ENCODE data around the gene BRD2. TPM values are rescaled to one million over a fixed set of nuclear protein-coding genes. Genes with fewer than 3 reads are reported as not detected.

Gene BRD2
- total RNA-seq, 2 donors from 2014 or later, result 409 to 459 TPM

DNA sequence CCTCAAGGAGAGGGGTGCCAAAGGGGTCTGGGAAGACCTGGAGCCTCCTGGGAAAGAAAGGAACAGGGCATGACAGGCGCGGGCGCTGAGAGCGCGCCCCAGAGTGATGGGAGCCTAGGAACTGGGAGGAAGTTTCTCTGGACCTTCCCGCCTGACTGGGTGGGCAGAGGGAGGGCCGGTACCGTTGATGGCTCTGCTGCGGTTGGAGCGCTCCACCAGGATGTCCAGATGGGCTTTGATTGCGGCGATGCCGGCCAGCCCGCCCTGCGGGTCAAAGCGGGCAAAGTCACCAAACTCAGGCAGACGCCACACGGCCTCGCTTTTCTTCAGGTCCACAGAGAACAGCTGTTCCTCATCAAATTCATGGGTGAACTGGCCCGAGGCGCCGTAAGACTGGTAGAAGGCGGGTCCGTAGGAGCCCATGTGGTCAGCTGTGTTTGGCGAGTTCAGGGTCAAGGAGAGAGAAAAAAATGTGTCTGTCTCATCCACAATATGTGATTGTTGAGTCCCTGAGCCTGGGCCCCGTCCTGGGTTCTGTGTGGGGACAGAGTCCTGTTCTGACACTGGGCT lies 39.5 kb downstream of the BRD2 start:
- H3K9me3 ChIP-seq (ENCODE audit: control insufficient read depth, low read length, poor library complexity, severe bottlenecking), result no peaks in the 10 kb centered on the region
- peaks cover 63% of the 10 kb centered on the region for H3K27me3 Mint-ChIP-seq
- H3K4me1 Mint-ChIP-seq, result peaks cover 15% of the 10 kb centered on the region
- peaks cover 2% of the 10 kb centered on the region for H3K36me3 Mint-ChIP-seq (ENCODE audit: low read depth)
- H3K4me3 Mint-ChIP-seq, result peak overlapping the region; percentile 56
- no peak overlapping the region for H3K27ac Mint-ChIP-seq
- DNase-seq, result no peak
- no peak for ATAC-seq

DNA sequence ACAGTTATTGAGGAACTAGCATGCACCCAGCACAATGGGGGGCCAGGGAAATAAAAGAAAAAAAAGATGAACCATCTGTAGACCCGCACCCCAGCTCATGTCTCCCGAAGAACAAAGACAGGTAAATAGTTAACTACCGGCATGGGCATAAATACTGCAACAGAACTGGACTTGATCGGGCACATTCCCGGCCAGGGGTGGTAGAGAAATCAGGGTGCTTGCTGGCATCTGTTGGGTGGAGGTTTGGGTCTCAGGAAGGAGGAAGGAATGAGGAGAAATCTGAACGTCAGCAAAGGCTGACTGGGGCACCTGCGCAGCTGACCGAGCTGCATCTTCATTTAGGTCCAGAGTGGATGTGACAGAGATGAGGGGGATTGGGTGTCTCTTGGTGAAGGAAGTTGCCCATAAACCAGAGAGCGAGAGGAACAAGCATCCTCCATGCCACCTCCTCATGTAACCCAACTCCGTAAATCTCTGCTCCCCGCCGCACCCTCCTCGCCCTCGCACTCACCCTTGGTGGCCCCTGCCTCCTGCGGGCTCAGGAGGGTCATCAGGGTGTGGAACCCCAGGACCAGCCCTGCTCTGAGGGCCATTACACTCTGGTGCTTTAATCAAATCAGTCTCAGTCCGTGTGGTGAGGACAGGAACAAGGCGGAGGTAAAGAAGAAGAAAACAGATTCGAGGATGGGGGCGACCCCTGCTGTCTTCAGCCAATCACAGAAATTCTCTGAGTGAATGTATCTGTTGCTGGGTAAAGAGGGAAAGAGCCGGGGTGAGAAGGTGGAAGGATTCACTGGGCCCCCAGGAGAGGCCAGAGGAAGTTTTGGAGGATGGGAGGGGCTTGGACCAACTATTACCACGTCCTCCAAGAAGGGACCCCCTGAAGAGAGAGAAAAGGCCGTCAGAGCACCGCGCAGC lies 40.8 kb downstream of the BRD2 start, which contains the start of gene HLA-DOA:
Gene HLA-DOA, minus strand, starts transcription at position 648 of the 918 bp plus-strand sequence.
- H3K27ac Mint-ChIP-seq, result peak within 1 kb of the TSS; percentile 9
- ATAC-seq (peak; percentile 88), DNase-seq (no peak)
- H3K27me3 Mint-ChIP-seq, result peaks cover 59% of the 10 kb centered on the region
- H3K9me3 ChIP-seq (ENCODE audit: control insufficient read depth, low read length, poor library complexity, severe bottlenecking), result no peaks in the 10 kb centered on the region
- H3K4me3 Mint-ChIP-seq, result peak within 1 kb of the TSS; percentile 82
- no peaks in the 10 kb centered on the region for H3K36me3 Mint-ChIP-seq (ENCODE audit: low read depth)
- peaks cover 15% of the 10 kb centered on the region for H3K4me1 Mint-ChIP-seq

DNA sequence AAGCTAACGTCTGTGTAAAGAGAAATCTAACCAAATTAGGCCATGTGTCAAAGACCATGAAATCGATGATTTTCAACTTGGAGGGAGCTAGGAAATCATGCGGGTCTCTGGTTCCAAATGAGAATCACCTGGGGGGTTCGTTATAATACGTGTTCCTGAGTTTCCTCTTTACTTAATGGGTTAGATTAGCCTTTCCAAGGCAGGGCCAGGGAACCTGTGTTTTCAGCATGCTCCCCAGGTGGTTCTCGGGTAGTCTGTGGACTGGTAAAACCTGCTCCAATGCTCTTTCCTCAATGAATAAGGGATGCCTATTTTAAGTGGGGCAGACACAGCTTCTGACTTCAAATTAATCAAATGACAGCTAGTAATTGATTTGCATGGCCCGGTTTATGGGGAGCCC lies 42.0 kb downstream of the BRD2 start:
- Mint-ChIP-seq H3K4me3 (no peak overlapping the region), H3K27me3 (peaks cover 55% of the 10 kb centered on the region), H3K27ac (no peak overlapping the region), H3K4me1 (peaks cover 20% of the 10 kb centered on the region), H3K36me3 (ENCODE audit: low read depth) (no peaks in the 10 kb centered on the region)
- DNase-seq (no peak), ATAC-seq (no peak)
- H3K9me3 ChIP-seq (ENCODE audit: control insufficient read depth, low read length, poor library complexity, severe bottlenecking), result no peaks in the 10 kb centered on the region

DNA sequence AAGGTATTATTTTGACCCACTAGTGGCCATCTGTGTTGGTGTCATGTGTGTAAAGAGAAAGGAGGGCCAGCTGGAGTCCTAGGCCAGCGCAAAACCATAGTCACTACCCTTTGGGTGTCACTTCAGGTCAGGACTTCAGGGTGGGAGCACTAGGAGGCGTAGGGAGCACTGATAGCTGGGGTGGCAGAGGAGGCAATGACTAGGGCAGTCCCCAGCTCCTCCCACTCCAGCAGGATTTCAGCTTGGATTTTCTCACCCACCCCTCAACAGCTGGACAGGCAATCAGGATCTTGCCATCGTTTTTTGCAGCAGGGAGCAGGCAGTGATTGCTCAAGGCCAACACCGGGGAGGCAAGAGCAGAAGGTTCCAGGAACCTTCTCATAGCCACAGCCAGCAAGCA lies 45.2 kb downstream of the BRD2 start:
- H3K9me3 ChIP-seq (ENCODE audit: control insufficient read depth, low read length, poor library complexity, severe bottlenecking), result no peaks in the 10 kb centered on the region
- Mint-ChIP-seq H3K4me1 (peaks cover 27% of the 10 kb centered on the region), H3K27me3 (peaks cover 45% of the 10 kb centered on the region), H3K4me3 (no peak overlapping the region), H3K27ac (no peak overlapping the region), H3K36me3 (ENCODE audit: low read depth) (peaks cover 5% of the 10 kb centered on the region)
- no peak for ATAC-seq
- DNase-seq, result no peak

DNA sequence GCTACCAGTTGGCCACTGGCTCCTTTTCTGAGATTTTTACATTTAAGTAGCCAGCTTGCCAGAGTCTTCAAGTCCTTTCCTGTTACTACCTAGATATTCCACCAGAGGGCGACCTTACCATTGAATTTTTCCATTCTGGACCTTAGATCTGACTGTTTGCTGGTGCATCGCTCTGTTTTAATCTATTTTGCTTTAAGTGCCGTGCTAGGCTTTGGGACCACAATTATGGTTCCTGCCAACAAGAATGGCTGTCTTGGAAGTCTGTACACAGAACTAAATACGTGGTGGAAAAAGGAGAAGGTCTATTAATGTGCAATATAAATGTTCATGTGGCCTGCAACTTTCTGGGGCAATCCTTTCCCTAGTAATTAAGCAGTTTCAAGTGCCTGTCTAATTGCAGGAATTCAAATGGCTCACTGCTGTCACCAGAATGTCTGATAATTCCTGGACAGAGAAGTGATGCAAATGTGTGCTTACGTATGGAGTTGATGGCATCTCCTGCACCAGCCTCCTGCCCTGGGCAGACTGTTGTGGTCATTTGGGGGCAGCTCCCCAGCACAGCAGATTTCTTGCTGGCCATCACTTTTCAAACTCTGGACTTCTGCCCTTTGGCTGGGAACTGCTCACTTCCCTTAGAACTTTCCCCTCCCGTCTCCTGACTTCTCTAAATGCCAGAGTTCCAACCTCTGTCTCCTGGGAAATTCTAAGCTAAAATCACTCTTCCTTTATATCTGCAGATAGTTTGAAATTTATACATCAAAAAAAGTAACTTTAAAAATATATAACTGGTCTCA lies 46.6 kb downstream of the BRD2 start:
- H3K4me3 Mint-ChIP-seq, result no peak overlapping the region
- no peak overlapping the region for H3K27ac Mint-ChIP-seq
- no peaks in the 10 kb centered on the region for H3K9me3 ChIP-seq (ENCODE audit: control insufficient read depth, low read length, poor library complexity, severe bottlenecking)
- DNase-seq (peak in 1 of 3 donors; percentile 42), ATAC-seq (peak; percentile 70)
- peaks cover 34% of the 10 kb centered on the region for H3K27me3 Mint-ChIP-seq
- H3K36me3 Mint-ChIP-seq (ENCODE audit: low read depth), result peaks cover 6% of the 10 kb centered on the region
- H3K4me1 Mint-ChIP-seq, result peaks cover 34% of the 10 kb centered on the region

DNA sequence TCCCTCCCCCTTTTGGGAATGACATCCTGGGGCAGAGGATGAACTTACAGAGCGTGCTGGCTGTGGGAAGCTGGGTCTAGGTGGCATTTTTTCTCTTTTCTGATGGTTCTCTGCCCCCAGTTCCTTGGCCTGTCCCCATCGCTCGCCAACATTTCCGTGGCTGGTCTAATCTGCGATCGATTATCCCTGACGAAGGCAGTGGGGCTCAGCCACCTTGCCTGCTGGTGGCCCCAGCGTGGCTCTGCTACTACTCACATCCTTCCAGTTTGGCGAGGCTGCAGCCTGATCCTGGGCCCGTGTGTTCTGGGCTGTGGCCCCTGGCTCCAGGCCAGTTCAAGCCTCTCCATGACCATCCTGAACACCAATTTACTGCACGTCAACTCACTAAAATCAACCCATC lies 47.4 kb downstream of the BRD2 start:
- Mint-ChIP-seq H3K4me3 (no peak overlapping the region), H3K27me3 (peaks cover 34% of the 10 kb centered on the region), H3K4me1 (peaks cover 37% of the 10 kb centered on the region)

DNA sequence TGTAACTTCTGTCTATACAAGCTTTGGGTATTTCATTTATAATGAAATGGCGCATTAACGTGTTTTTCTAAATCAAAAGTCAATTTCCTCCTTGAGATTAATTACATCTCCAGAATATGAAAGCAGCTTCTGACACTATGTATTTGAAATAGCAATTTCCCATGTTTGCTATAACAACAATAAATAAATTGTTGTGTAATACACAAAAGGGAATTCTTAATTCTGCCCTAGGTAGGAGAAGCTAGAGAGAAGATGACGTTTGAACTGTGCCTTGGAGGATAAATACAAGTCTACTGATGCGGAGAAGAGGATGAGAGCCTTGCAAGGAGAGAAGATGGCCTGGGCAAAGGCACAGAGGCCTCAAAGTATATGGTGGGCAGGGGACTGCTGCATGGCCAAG lies 48.6 kb downstream of the BRD2 start:
- DNase-seq, result no peak
- Mint-ChIP-seq H3K4me1 (peaks cover 35% of the 10 kb centered on the region), H3K36me3 (ENCODE audit: low read depth) (peaks cover 7% of the 10 kb centered on the region), H3K27me3 (peaks cover 26% of the 10 kb centered on the region), H3K4me3 (no peak overlapping the region), H3K27ac (no peak overlapping the region)
- ATAC-seq, result no peak
- H3K9me3 ChIP-seq (ENCODE audit: control insufficient read depth, low read length, poor library complexity, severe bottlenecking), result no peaks in the 10 kb centered on the region

More for the DNA sequence above, 47.4 kb downstream of the BRD2 start:
- no peak overlapping the region for H3K27ac Mint-ChIP-seq
- no peak for DNase-seq
- no peaks in the 10 kb centered on the region for H3K9me3 ChIP-seq (ENCODE audit: control insufficient read depth, low read length, poor library complexity, severe bottlenecking)
- no peak for ATAC-seq
- H3K36me3 Mint-ChIP-seq (ENCODE audit: low read depth), result peaks cover 7% of the 10 kb centered on the region

DNA sequence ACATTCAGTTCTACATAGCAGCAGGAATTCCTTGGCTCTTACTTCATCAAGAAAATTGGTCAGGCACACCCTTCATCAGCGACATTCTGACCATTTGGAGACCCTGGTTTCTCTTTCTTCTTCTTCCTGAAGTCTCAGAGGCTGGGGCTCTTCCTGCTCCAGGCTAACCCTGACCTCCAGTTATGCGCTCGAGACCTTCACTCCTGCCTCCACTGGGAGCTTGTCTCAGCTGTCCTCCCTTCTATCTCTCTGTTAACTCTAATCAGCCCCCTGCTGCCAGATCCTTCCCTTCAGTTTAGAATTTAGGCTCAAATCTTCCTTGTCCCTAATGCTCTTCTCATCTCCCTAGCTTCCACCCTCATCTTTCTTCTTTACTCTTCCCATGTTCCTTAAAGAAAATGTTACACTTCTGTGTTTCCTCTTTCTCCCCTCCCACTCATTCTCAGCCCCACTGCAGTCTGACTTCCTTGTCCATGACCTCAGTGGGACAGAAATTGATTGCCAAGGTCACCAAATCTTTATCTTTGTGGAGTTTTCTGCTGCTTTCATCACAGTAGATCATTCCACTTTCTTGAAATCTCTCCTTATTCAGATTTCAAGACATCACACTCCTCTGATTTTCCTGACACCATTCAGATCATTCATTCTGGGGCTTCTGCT lies 49.4 kb downstream of the BRD2 start:
- DNase-seq (no peak), ATAC-seq (no peak)
- Mint-ChIP-seq H3K36me3 (ENCODE audit: low read depth) (peaks cover 7% of the 10 kb centered on the region), H3K27ac (peak overlapping the region; percentile 92), H3K4me1 (peaks cover 35% of the 10 kb centered on the region), H3K4me3 (peak overlapping the region; percentile 75), H3K27me3 (peaks cover 21% of the 10 kb centered on the region)
- H3K9me3 ChIP-seq (ENCODE audit: control insufficient read depth, low read length, poor library complexity, severe bottlenecking), result no peaks in the 10 kb centered on the region

DNA sequence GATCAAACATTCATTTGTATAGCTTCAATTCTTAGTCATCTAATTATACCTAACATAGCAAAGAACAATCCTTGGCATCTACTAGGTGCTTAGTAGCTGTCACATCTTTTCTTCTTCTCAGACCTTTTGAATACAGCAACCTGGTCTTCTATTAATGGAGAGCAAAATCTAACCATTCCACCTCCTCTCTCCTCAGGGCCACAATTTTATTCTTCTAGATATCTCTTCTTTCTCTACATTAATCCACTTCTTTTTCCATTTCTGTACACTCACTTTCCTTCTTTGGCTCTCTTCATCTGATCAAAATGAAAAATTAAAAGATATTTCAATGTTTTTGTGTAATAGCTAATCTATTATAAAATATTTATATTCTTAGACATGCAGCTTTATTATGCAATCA lies 50.0 kb downstream of the BRD2 start:
- Mint-ChIP-seq H3K4me3 (peak overlapping the region; percentile 81), H3K4me1 (peaks cover 35% of the 10 kb centered on the region), H3K27ac (peak overlapping the region; percentile 92), H3K27me3 (peaks cover 15% of the 10 kb centered on the region), H3K36me3 (ENCODE audit: low read depth) (peaks cover 7% of the 10 kb centered on the region)
- no peak for ATAC-seq
- DNase-seq, result no peak
- H3K9me3 ChIP-seq (ENCODE audit: control insufficient read depth, low read length, poor library complexity, severe bottlenecking), result no peaks in the 10 kb centered on the region

DNA sequence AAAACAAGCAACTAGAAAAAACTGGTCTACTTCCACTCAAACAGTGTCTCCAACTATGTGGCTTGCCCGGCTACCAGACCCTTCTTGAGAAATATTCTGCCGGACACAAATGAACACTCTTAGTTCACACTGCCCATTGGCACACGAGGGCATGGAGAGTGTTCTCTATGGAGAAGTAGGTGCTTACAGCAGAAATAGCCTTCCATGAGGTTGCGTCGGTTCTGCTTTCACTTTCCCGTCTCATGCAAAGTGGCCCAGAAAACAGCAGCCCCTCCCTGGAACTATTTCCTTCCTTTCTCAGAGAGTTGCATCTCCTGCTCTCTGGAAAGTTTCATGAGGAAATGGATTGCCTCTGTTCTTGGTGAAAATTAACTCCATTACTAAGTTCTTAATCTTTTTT lies 50.5 kb downstream of the BRD2 start:
- ATAC-seq, result peak; percentile 86

DNA sequence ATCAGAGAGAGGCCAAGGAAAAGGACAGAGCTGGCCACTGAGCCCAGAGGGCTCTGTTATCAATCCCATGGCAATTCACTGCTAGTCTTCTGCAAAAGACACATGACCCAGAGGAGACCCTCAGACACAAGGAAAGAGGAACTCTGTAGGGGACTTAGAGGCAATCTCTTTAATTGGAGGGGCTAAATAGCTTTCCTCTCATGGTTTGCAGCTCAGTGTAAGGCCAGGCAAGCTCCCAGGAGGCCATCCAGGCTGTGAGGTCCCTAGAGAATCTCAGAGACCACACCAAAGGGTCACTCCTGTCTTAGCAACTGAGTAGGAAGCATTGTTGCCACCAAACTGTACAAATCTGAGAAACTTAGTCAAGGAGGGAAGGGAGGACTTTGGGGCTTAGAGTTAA lies 51.0 kb downstream of the BRD2 start:
- Mint-ChIP-seq H3K27ac (peak overlapping the region; percentile 92), H3K4me1 (peaks cover 35% of the 10 kb centered on the region), H3K27me3 (peaks cover 12% of the 10 kb centered on the region), H3K4me3 (peak overlapping the region; percentile 81), H3K36me3 (ENCODE audit: low read depth) (peaks cover 7% of the 10 kb centered on the region)
- H3K9me3 ChIP-seq (ENCODE audit: control insufficient read depth, low read length, poor library complexity, severe bottlenecking), result no peaks in the 10 kb centered on the region
- DNase-seq (no peak), ATAC-seq (no peak)

More for the DNA sequence above, 50.5 kb downstream of the BRD2 start:
- H3K4me1 Mint-ChIP-seq, result peaks cover 35% of the 10 kb centered on the region
- no peaks in the 10 kb centered on the region for H3K9me3 ChIP-seq (ENCODE audit: control insufficient read depth, low read length, poor library complexity, severe bottlenecking)
- no peak for DNase-seq
- H3K4me3 Mint-ChIP-seq, result peak overlapping the region; percentile 81
- H3K27ac Mint-ChIP-seq, result peak overlapping the region; percentile 92
- peaks cover 7% of the 10 kb centered on the region for H3K36me3 Mint-ChIP-seq (ENCODE audit: low read depth)
- peaks cover 12% of the 10 kb centered on the region for H3K27me3 Mint-ChIP-seq

DNA sequence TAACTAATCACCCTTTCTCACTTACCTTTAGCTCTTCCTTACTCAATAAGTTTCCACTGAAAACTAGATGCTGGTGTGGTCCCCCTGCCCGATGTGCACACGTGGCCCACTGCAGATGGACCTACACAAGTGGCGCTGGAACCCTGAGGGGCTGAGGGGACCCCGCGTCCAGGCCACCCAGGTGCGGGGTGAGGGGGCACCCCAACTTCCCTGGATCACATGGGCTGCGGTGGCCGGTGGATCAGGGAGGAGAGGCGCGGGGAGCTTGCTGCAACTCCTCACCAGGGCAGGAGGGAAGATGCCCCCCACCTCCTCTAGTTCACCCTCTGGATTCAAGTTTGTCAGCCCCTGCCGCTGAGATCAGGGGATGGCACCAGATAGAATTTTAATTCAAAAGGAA lies 53.5 kb downstream of the BRD2 start:
- H3K9me3 ChIP-seq (ENCODE audit: control insufficient read depth, low read length, poor library complexity, severe bottlenecking), result no peaks in the 10 kb centered on the region
- no peaks in the 10 kb centered on the region for H3K27me3 Mint-ChIP-seq
- H3K36me3 Mint-ChIP-seq (ENCODE audit: low read depth), result peaks cover 7% of the 10 kb centered on the region
- no peak for DNase-seq
- no peak overlapping the region for H3K27ac Mint-ChIP-seq
- ATAC-seq, result no peak
- no peak overlapping the region for H3K4me3 Mint-ChIP-seq
- H3K4me1 Mint-ChIP-seq, result peaks cover 30% of the 10 kb centered on the region

All from T-helper 17 cell (primary cell).